Gastrocnemius medialis (tissue), 4 donors: ENCODE measurements around the gene TMEM201. TPM values are rescaled to one million over a fixed set of nuclear protein-coding genes. Genes with fewer than 3 reads are reported as not detected.

Experiments used
- ATAC-seq, 2 donors: fragments of 150-250 bp; one replicate each; pipeline ENCODE4 v1.9.1; 2016
- DNase-seq, 2 donors: peaks; one replicate each; pipeline ENCODE4 v3.0.0-alpha.2; 2019
- H3K27ac ChIP-seq, 4 donors: fragments of 200-600 bp; sonication (generic); 1 replicate in 1 of 4; 2 replicates in 3 of 4; pipeline ENCODE4 v1.5.1; 2016 to 2018; ENCODE audit warnings: mild to moderate bottlenecking in 2 of 4, moderate library complexity in 1 of 4
- H3K27me3 ChIP-seq, 3 donors: fragments of 200-600 bp; sonication (generic) in 2 of 3; 1 replicate in 1 of 3; 2 replicates in 2 of 3; pipeline versions ENCODE4 v1.5.1 to v1.6.0; 2016 to 2019; ENCODE audit warnings: mild to moderate bottlenecking in 1 of 3, moderate library complexity in 1 of 3
- H3K36me3 ChIP-seq, 2 donors: fragments of 200-600 bp; sonication (generic) in 1 of 2; one replicate each; pipeline ENCODE4 v1.5.1; 2017 to 2018
- H3K4me1 ChIP-seq, 2 donors: fragments of 200-600 bp; sonication (generic) in 1 of 2; one replicate each; pipeline ENCODE4 v1.5.1; 2016 to 2017; ENCODE audit warnings: mild to moderate bottlenecking in 2 of 2
- H3K4me3 ChIP-seq, 4 donors: fragments of 200-600 bp; sonication (generic) in 3 of 4; 1 replicate in 1 of 4; 2 replicates in 3 of 4; pipeline ENCODE4 v1.5.1; 2016 to 2019; ENCODE audit warnings: mild to moderate bottlenecking in 2 of 4
- H3K9me3 ChIP-seq, 3 donors: fragments of 200-600 bp; sonication (generic) in 2 of 3; 1 replicate in 1 of 3; 2 replicates in 2 of 3; pipeline ENCODE4 v1.5.1; 2016 to 2019
- CTCF ChIP-seq, 5 experiments: fragments of 450-650 bp in 3 of 5; fragments of 200-600 bp in 2 of 5; sonication (generic) in 2 of 5; IDR thresholded peaks in 4 of 5; conservative IDR thresholded peaks in 1 of 5; 1 replicate in 4 of 5; 2 replicates in 1 of 5; pipeline ENCODE4 v1.5.1; 2016 to 2019; ENCODE audit warnings: antibody characterized with exemption in 5 of 5, mild to moderate bottlenecking in 3 of 5, moderate library complexity in 3 of 5
- POLR2A ChIP-seq, 2 donors: fragments of 450-650 bp; IDR thresholded peaks; one replicate each; pipeline ENCODE4 v1.6.1; 2017; ENCODE audit warnings: antibody characterized with exemption in 2 of 2, mild to moderate bottlenecking in 2 of 2, moderate library complexity in 2 of 2
- in situ Hi-C, 4 donors: fragments of 200-750 bp; cut with MboI; loops; one replicate each; pipeline versions ENCODE4 v1.15.0 to v1.8.0; 2017; ENCODE audit warnings: low sequenced_read_pairs in 4 of 4
- intact Hi-C: fragments of 100-400 bp; cut with DNase I; formaldehyde crosslinking; loops from one replicate; pipeline ENCODE4 v1.15.1; 2023; ENCODE audit warnings: low total_unique reads
- total RNA-seq, 4 donors: library from RNA; depleted of rRNA; stranded (reverse); fragments of >200 nt; gene quantifications; one replicate each; pipeline versions ENCODE4 v1.1.0 to v1.2.3, GENCODE V29; 2016

Gene TMEM201
- total RNA-seq, 4 donors from 2014 or later = 21.5 to 67.6 (median 31.7) TPM

GRCh38 chr1:9596415-9597123 is 7.9 kb downstream of the TMEM201 start:
- peaks cover 0 to 48% of the 10 kb centered on the region in 2 donors for H3K36me3 ChIP-seq
- peaks cover 50 to 54% of the 10 kb centered on the region in 2 donors for H3K4me1 ChIP-seq
- DNase-seq (no peak), ATAC-seq (no peak)
- in situ Hi-C loops (no loop called here), intact Hi-C loops (loop anchor here (10.0 kb wide), 1 partner anchor 228 kb away; the partner anchor contains the start of gene CLSTN1)
- H3K27me3 ChIP-seq = no peaks in the 10 kb centered on the region
- no peaks in the 10 kb centered on the region for H3K9me3 ChIP-seq
- no peak for TF ChIP-seq POLR2A (IDR thresholded peaks at IDR 0.05)
- TF ChIP-seq CTCF (IDR thresholded peaks at IDR 0.05 in 4 of 5, conservative IDR thresholded peaks at IDR 0.05 in 1 of 5) = no peak
- H3K27ac ChIP-seq = peak overlapping the region in 3 of 4 donors; percentile 23 to 82 (median 57)
- H3K4me3 ChIP-seq = no peak overlapping the region

- Histone ChIP-seq H3K4me1 (peaks cover 39 to 44% of the 10 kb centered on the region in 2 donors), H3K36me3 (peaks cover 0 to 58% of the 10 kb centered on the region in 2 donors), H3K9me3 (no peaks in the 10 kb centered on the region), H3K27ac (no peak overlapping the region), H3K4me3 (no peak overlapping the region), H3K27me3 (no peaks in the 10 kb centered on the region)
- ATAC-seq (no peak), DNase-seq (no peak)
- TF ChIP-seq CTCF (IDR thresholded peaks at IDR 0.05 in 4 of 5, conservative IDR thresholded peaks at IDR 0.05 in 1 of 5) (no peak), POLR2A (IDR thresholded peaks at IDR 0.05) (no peak)
- in situ Hi-C loops (no loop called here), intact Hi-C loops (loop anchor here (10.0 kb wide), 1 partner anchor 227 kb away; the partner anchor contains the start of gene CLSTN1)
Measured at GRCh38 chr1:9597361-9598315, 8.9 kb downstream of the TMEM201 start.

GRCh38 chr1:9598316-9598700 is 9.6 kb downstream of the TMEM201 start:
- intact Hi-C loops (loop anchor here (10.0 kb wide), 1 partner anchor 226 kb away; the partner anchor contains the start of gene CLSTN1), in situ Hi-C loops (no loop called here)
- ATAC-seq = no peak
- TF ChIP-seq CTCF (IDR thresholded peaks at IDR 0.05 in 4 of 5, conservative IDR thresholded peaks at IDR 0.05 in 1 of 5) (no peak), POLR2A (IDR thresholded peaks at IDR 0.05) (no peak)
- DNase-seq = no peak
- Histone ChIP-seq H3K4me1 (peaks cover 32 to 37% of the 10 kb centered on the region in 2 donors), H3K9me3 (no peaks in the 10 kb centered on the region), H3K36me3 (peaks cover 0 to 65% of the 10 kb centered on the region in 2 donors), H3K27ac (no peak overlapping the region), H3K27me3 (no peaks in the 10 kb centered on the region), H3K4me3 (no peak overlapping the region)

GRCh38 chr1:9599741-9600140 is 11.0 kb downstream of the TMEM201 start:
- no peak overlapping the region for H3K4me3 ChIP-seq
- H3K9me3 ChIP-seq = no peaks in the 10 kb centered on the region

More at GRCh38 chr1:9599741-9600140, 11.0 kb downstream of the TMEM201 start:
- Histone ChIP-seq H3K4me1 (peaks cover 18 to 23% of the 10 kb centered on the region in 2 donors), H3K27ac (no peak overlapping the region), H3K27me3 (no peaks in the 10 kb centered on the region), H3K36me3 (peaks cover 0 to 71% of the 10 kb centered on the region in 2 donors)
- intact Hi-C loops = loop anchor here (10.0 kb wide), 1 partner anchor 225 kb away; the partner anchor contains the start of gene CLSTN1
- DNase-seq = no peak
- in situ Hi-C loops = no loop called here
- TF ChIP-seq POLR2A (IDR thresholded peaks at IDR 0.05) = no peak
- no peak for TF ChIP-seq CTCF (IDR thresholded peaks at IDR 0.05 in 4 of 5, conservative IDR thresholded peaks at IDR 0.05 in 1 of 5)
- no peak for ATAC-seq
